Mesendoderm (in vitro differentiated cells): ENCODE results near the gene VWF.

Experiments
- DNase-seq: peaks from one replicate; pipeline ENCODE4 v3.0.0; 2013
- H2AK5ac ChIP-seq: 2 replicates; pipeline ENCODE4 v1.6.1; 2013; ENCODE audit warnings: low read length, inconsistent platforms
- H2BK120ac ChIP-seq: 2 replicates; pipeline ENCODE4 v1.6.1; 2013; ENCODE audit warnings: low read depth, mild to moderate bottlenecking, low read length, moderate library complexity, mixed read lengths
- H2BK15ac ChIP-seq: replicated peaks from 2 replicates; pipeline ENCODE4 v1.6.1; 2013; ENCODE audit warnings: low read depth, mild to moderate bottlenecking, moderate library complexity
- H2BK5ac ChIP-seq: 2 replicates; pipeline ENCODE4 v1.6.1; 2013; ENCODE audit warnings: low read length, inconsistent platforms
- H3K18ac ChIP-seq: 2 replicates; pipeline ENCODE4 v1.6.1; 2013; ENCODE audit warnings: mild to moderate bottlenecking, low read length, mixed read lengths
- H3K23ac ChIP-seq: one replicate; pipeline ENCODE4 v1.6.1; 2013; ENCODE audit warnings: low read length
- H3K27ac ChIP-seq: 2 replicates; pipeline ENCODE4 v1.5.1; 2013; ENCODE audit warnings: low read depth, mild to moderate bottlenecking, inconsistent platforms, low read length, moderate library complexity
- H3K27me3 ChIP-seq: 2 replicates; pipeline ENCODE4 v1.6.1; 2013; ENCODE audit warnings: low read length, control low read depth, mild to moderate bottlenecking, inconsistent platforms; ENCODE audit not compliant: insufficient read depth, poor library complexity
- H3K36me3 ChIP-seq: 2 replicates; pipeline ENCODE4 v1.6.1; 2013; ENCODE audit warnings: low read length, inconsistent platforms; ENCODE audit not compliant: control insufficient read depth, insufficient read depth
- H3K4ac ChIP-seq: one replicate; pipeline ENCODE4 v1.6.1; 2013; ENCODE audit warnings: low read depth, mild to moderate bottlenecking, low read length, moderate library complexity
- H3K4me1 ChIP-seq: 2 replicates; pipeline ENCODE4 v1.6.1; 2013; ENCODE audit warnings: low read depth, low read length, inconsistent platforms; ENCODE audit not compliant: control insufficient read depth
- H3K4me2 ChIP-seq: 2 replicates; pipeline ENCODE4 v1.6.1; 2013; ENCODE audit warnings: low read length
- H3K4me3 ChIP-seq: 2 replicates; pipeline ENCODE4 v1.5.1; 2013; ENCODE audit warnings: mild to moderate bottlenecking, low read length
- H3K56ac ChIP-seq: one replicate; pipeline ENCODE4 v1.6.1; 2013; ENCODE audit warnings: low read length
- H3K79me1 ChIP-seq: 2 replicates; pipeline ENCODE4 v1.6.1; 2013; ENCODE audit warnings: low read length, inconsistent platforms
- H3K79me2 ChIP-seq: 2 replicates; pipeline ENCODE4 v1.6.1; 2013; ENCODE audit warnings: mild to moderate bottlenecking, low read length; ENCODE audit not compliant: control insufficient read depth, insufficient read depth
- H3K9ac ChIP-seq: 2 replicates; pipeline ENCODE4 v1.6.1; 2013; ENCODE audit warnings: low read length, inconsistent platforms
- H4K5ac ChIP-seq: one replicate; pipeline ENCODE4 v1.6.1; 2013; ENCODE audit warnings: low read length
- H4K8ac ChIP-seq: one replicate; pipeline ENCODE4 v1.6.1; 2013; ENCODE audit warnings: low read depth, mild to moderate bottlenecking, control low read depth, low read length, moderate library complexity
- WGBS: extraction: QIAGEN DNeasy Blood & Tissue Kit; methylation state at CpG from one replicate; pipeline ENCODE4 v1.1.7; 2013; ENCODE audit warnings: low lambda C conversion rate, missing lambda C conversion rate; ENCODE audit not compliant: insufficient coverage; ENCODE audit errors: extremely low coverage; 5-methylcytosine and 5-hydroxymethylcytosine counted together

Gene VWF

GRCh38 chr12:5966486-5967095, 157.9 kb downstream of the VWF start:
- Histone ChIP-seq H3K27ac (no peak overlapping the region), H4K5ac (no peak overlapping the region), H3K4me1 (peaks cover 13% of the 10 kb centered on the region), H3K4ac (no peak overlapping the region), H2AK5ac (no peak overlapping the region), H3K56ac (no peak overlapping the region), H3K18ac (no peak overlapping the region), H3K79me2 (no peaks in the 10 kb centered on the region), H4K8ac (no peak overlapping the region), H2BK15ac (no peak overlapping the region), H3K27me3 (no peaks in the 10 kb centered on the region), H3K9ac (no peak overlapping the region), H3K36me3 (no peaks in the 10 kb centered on the region), H3K23ac (no peak overlapping the region), H3K4me3 (no peak overlapping the region), H2BK5ac (no peak overlapping the region), H2BK120ac (no peak overlapping the region), H3K4me2 (no peak overlapping the region), H3K79me1 (no peaks in the 10 kb centered on the region)
- no peak for DNase-seq
- WGBS: no CpG with 5 or more reads among the region's 11 CpGs

GRCh38 chr12:5965950-5966383, 158.5 kb downstream of the VWF start:
- peak; percentile 69 for DNase-seq
- Histone ChIP-seq H3K23ac (no peak overlapping the region), H3K9ac (no peak overlapping the region), H2BK120ac (no peak overlapping the region), H3K18ac (no peak overlapping the region), H3K27me3 (no peaks in the 10 kb centered on the region), H2BK5ac (no peak overlapping the region), H3K4me3 (no peak overlapping the region), H3K79me2 (no peaks in the 10 kb centered on the region), H3K79me1 (no peaks in the 10 kb centered on the region), H3K27ac (no peak overlapping the region), H3K4ac (no peak overlapping the region), H4K5ac (no peak overlapping the region), H2BK15ac (no peak overlapping the region), H3K56ac (peak overlapping the region; percentile 47), H3K36me3 (no peaks in the 10 kb centered on the region), H4K8ac (no peak overlapping the region), H3K4me1 (peaks cover 13% of the 10 kb centered on the region), H3K4me2 (no peak overlapping the region), H2AK5ac (no peak overlapping the region)
- WGBS: no CpG with 5 or more reads among the region's 9 CpGs

GRCh38 chr12:5964913-5965900, 159.3 kb downstream of the VWF start:
- H4K5ac ChIP-seq: no peak overlapping the region
- H3K4me2 ChIP-seq: no peak overlapping the region
- H3K79me1 ChIP-seq: no peaks in the 10 kb centered on the region
- peaks cover 13% of the 10 kb centered on the region for H3K4me1 ChIP-seq
- H3K79me2 ChIP-seq: no peaks in the 10 kb centered on the region
- H3K27me3 ChIP-seq: no peaks in the 10 kb centered on the region
- H2BK15ac ChIP-seq: no peak overlapping the region
- H2BK5ac ChIP-seq: peak overlapping the region; percentile 59
- no peaks in the 10 kb centered on the region for H3K36me3 ChIP-seq
- H2AK5ac ChIP-seq: no peak overlapping the region
- H3K9ac ChIP-seq: peak overlapping the region; percentile 38
- H3K27ac ChIP-seq: no peak overlapping the region
- H3K18ac ChIP-seq: no peak overlapping the region
- H3K56ac ChIP-seq: peak overlapping the region; percentile 78
- no peak overlapping the region for H2BK120ac ChIP-seq
- no peak overlapping the region for H3K23ac ChIP-seq
- DNase-seq: peak; percentile 32
- H4K8ac ChIP-seq: no peak overlapping the region
- no peak overlapping the region for H3K4ac ChIP-seq
- WGBS: no CpG with 5 or more reads among the region's 24 CpGs
- H3K4me3 ChIP-seq: no peak overlapping the region

- H2BK5ac ChIP-seq: no peak overlapping the region
- no peaks in the 10 kb centered on the region for H3K79me2 ChIP-seq
- H3K9ac ChIP-seq: no peak overlapping the region
- WGBS: no CpG with 5 or more reads among the region's 7 CpGs
- no peak overlapping the region for H4K8ac ChIP-seq
- no peak overlapping the region for H2AK5ac ChIP-seq
- H3K56ac ChIP-seq: no peak overlapping the region
- no peak overlapping the region for H2BK120ac ChIP-seq
- peaks cover 13% of the 10 kb centered on the region for H3K4me1 ChIP-seq
- no peak overlapping the region for H3K4me2 ChIP-seq
- no peaks in the 10 kb centered on the region for H3K79me1 ChIP-seq
- H2BK15ac ChIP-seq: no peak overlapping the region
- no peak overlapping the region for H3K27ac ChIP-seq
- no peak overlapping the region for H3K4me3 ChIP-seq
- no peak for DNase-seq
- H3K18ac ChIP-seq: no peak overlapping the region
- H3K36me3 ChIP-seq: no peaks in the 10 kb centered on the region
- H4K5ac ChIP-seq: no peak overlapping the region
- no peak overlapping the region for H3K4ac ChIP-seq
- H3K27me3 ChIP-seq: no peaks in the 10 kb centered on the region
- no peak overlapping the region for H3K23ac ChIP-seq
Measured at GRCh38 chr12:5963515-5963914, 161.0 kb downstream of the VWF start.

GRCh38 chr12:5960783-5961182, 163.7 kb downstream of the VWF start:
- peak; percentile 42 for DNase-seq
- H3K27ac ChIP-seq: no peak overlapping the region
- H3K56ac ChIP-seq: no peak overlapping the region
- H3K79me1 ChIP-seq: no peaks in the 10 kb centered on the region
- no peak overlapping the region for H3K4me2 ChIP-seq
- no peak overlapping the region for H2BK15ac ChIP-seq
- WGBS: no CpG with 5 or more reads among the region's 4 CpGs
- no peak overlapping the region for H3K4ac ChIP-seq
- H4K8ac ChIP-seq: no peak overlapping the region
- peaks cover 13% of the 10 kb centered on the region for H3K4me1 ChIP-seq
- no peaks in the 10 kb centered on the region for H3K27me3 ChIP-seq
- no peak overlapping the region for H3K4me3 ChIP-seq
- H3K23ac ChIP-seq: no peak overlapping the region
- no peak overlapping the region for H2BK5ac ChIP-seq
- H2AK5ac ChIP-seq: no peak overlapping the region
- H3K36me3 ChIP-seq: no peaks in the 10 kb centered on the region
- H4K5ac ChIP-seq: no peak overlapping the region
- no peak overlapping the region for H3K18ac ChIP-seq
- H2BK120ac ChIP-seq: no peak overlapping the region
- H3K79me2 ChIP-seq: no peaks in the 10 kb centered on the region
- H3K9ac ChIP-seq: no peak overlapping the region
